ENCODE measurements around the gene PLK2. TPM values are rescaled to one million over a fixed set of nuclear protein-coding genes. Genes with fewer than 3 reads are reported as not detected.

PLK2 gene
- polyA plus RNA-seq, 1 donor (not counting 4 experiments of a cell fraction or from before 2014, with no cell fraction given): 295 TPM

- Histone ChIP-seq H4K20me1 (ENCODE audit: control insufficient read depth, extremely low read depth, insufficient read depth, low read length) (peaks cover 28% of the 10 kb centered on the region), H3K4me1 (ENCODE audit: control insufficient read depth, extremely low read depth, insufficient read depth, low read length) (peaks cover 52% of the 10 kb centered on the region), H3K9ac (ENCODE audit: control insufficient read depth, extremely low read depth, insufficient read depth, low read length) (no peak overlapping the region), H3K9me3 (ENCODE audit: control insufficient read depth, low read depth, low read length) (no peaks in the 10 kb centered on the region), H3K79me2 (ENCODE audit: control insufficient read depth, insufficient read depth, low read length) (peaks cover 37% of the 10 kb centered on the region), H3K4me2 (ENCODE audit: control insufficient read depth, extremely low read depth, insufficient read depth, low read depth, low read length) (peak overlapping the region; percentile 18), H3K4me3 (ENCODE audit: control insufficient read depth in 2 of 3, extremely low read depth in 1 of 3, insufficient read depth in 2 of 3, low read depth in 1 of 3, low read length in 3 of 3) (peak overlapping the region in 1 of 3 experiments; percentile 3), H3K9me1 (ENCODE audit: control insufficient read depth, extremely low read depth, insufficient read depth, low read length) (peaks cover 3% of the 10 kb centered on the region), H3K27me3 (ENCODE audit: control insufficient read depth, extremely low read depth, insufficient read depth, low read length) (no peaks in the 10 kb centered on the region), H2AFZ (ENCODE audit: control insufficient read depth, low read length) (no peak overlapping the region), H3K36me3 (ENCODE audit: control insufficient read depth in 2 of 2, extremely low read depth in 1 of 2, insufficient read depth in 2 of 2, low read length in 2 of 2) (peaks cover 17 to 35% of the 10 kb centered on the region in 2 experiments), H3K27ac (ENCODE audit: control insufficient read depth, insufficient read depth, low read length) (peak overlapping the region; percentile 47)
- dilution Hi-C loops (cut with MboI; ENCODE audit: extremely low pct_ligation_motif_present, low sequenced_read_pairs): no loop called here
- no peak for DNase-seq (ENCODE audit: low read depth, low spot score)
- TF ChIP-seq EZH2 (IDR thresholded peaks at IDR 0.05; ENCODE audit: low read length) (no peak), CTCF (optimal IDR thresholded peaks at IDR 0.05 in 1 of 3, IDR thresholded peaks at IDR 0.05 in 1 of 3, conservative IDR thresholded peaks at IDR 0.05 in 1 of 3; ENCODE audit: extremely low read depth in 1 of 3, insufficient read depth in 2 of 3, low read length in 3 of 3) (no peak)
- no peak for FAIRE-seq
Observed at GRCh38 chr5:58453306-58453705, 6.6 kb downstream of the PLK2 start.

GRCh38 chr5:58452566-58453258 lies 7.2 kb downstream of the PLK2 start:
- Histone ChIP-seq H3K9me1 (ENCODE audit: control insufficient read depth, extremely low read depth, insufficient read depth, low read length) (peaks cover 3% of the 10 kb centered on the region), H3K9me3 (ENCODE audit: control insufficient read depth, low read depth, low read length) (no peaks in the 10 kb centered on the region), H3K4me2 (ENCODE audit: control insufficient read depth, extremely low read depth, insufficient read depth, low read depth, low read length) (no peak overlapping the region), H3K27ac (ENCODE audit: control insufficient read depth, insufficient read depth, low read length) (peak overlapping the region; percentile 47), H3K4me3 (ENCODE audit: control insufficient read depth in 2 of 3, extremely low read depth in 1 of 3, insufficient read depth in 2 of 3, low read depth in 1 of 3, low read length in 3 of 3) (no peak overlapping the region), H3K4me1 (ENCODE audit: control insufficient read depth, extremely low read depth, insufficient read depth, low read length) (peaks cover 52% of the 10 kb centered on the region), H2AFZ (ENCODE audit: control insufficient read depth, low read length) (no peak overlapping the region), H3K27me3 (ENCODE audit: control insufficient read depth, extremely low read depth, insufficient read depth, low read length) (no peaks in the 10 kb centered on the region), H4K20me1 (ENCODE audit: control insufficient read depth, extremely low read depth, insufficient read depth, low read length) (peaks cover 24% of the 10 kb centered on the region), H3K36me3 (ENCODE audit: control insufficient read depth in 2 of 2, extremely low read depth in 1 of 2, insufficient read depth in 2 of 2, low read length in 2 of 2) (peaks cover 12 to 31% of the 10 kb centered on the region in 2 experiments), H3K79me2 (ENCODE audit: control insufficient read depth, insufficient read depth, low read length) (peaks cover 31% of the 10 kb centered on the region), H3K9ac (ENCODE audit: control insufficient read depth, extremely low read depth, insufficient read depth, low read length) (no peak overlapping the region)
- dilution Hi-C loops (cut with MboI; ENCODE audit: extremely low pct_ligation_motif_present, low sequenced_read_pairs): no loop called here
- FAIRE-seq (peak; percentile 55), DNase-seq (ENCODE audit: low read depth, low spot score) (no peak)
- TF ChIP-seq EZH2 (IDR thresholded peaks at IDR 0.05; ENCODE audit: low read length) (no peak), CTCF (optimal IDR thresholded peaks at IDR 0.05 in 1 of 3, IDR thresholded peaks at IDR 0.05 in 1 of 3, conservative IDR thresholded peaks at IDR 0.05 in 1 of 3; ENCODE audit: extremely low read depth in 1 of 3, insufficient read depth in 2 of 3, low read length in 3 of 3) (no peak)

Data from keratinocyte (primary cell).